GM12892 (cell line): ENCODE results near the gene C19orf67.

Experiments
- POLR2A ChIP-seq: IDR thresholded peaks from 2 replicates; pipeline ENCODE4 v1.6.1; 2011; ENCODE audit warnings: low read depth, low read length, control low read depth
- POLR2AphosphoS5 ChIP-seq: IDR thresholded peaks from 2 replicates; pipeline ENCODE4 v1.6.1; 2011; ENCODE audit warnings: low read depth, low read length, control low read depth

GRCh38 chr19:14031719-14032480 lies 53.7 kb downstream of the C19orf67 start, which contains the start of gene IL27RA:
- TF ChIP-seq POLR2A, result peak; percentile 76; the same call in 1 of the 2 replicates
- peak; percentile 41; the same call in 1 of the 2 replicates for TF ChIP-seq POLR2AphosphoS5
